ENCODE data around the gene CCR7. TPM values are rescaled to one million over a fixed set of nuclear protein-coding genes. Genes with fewer than 3 reads are reported as not detected.

The CCR7 gene
- total RNA-seq, 2 experiments from 2014 or later = 297 to 302 TPM

- Mint-ChIP-seq H3K4me3 (no peak overlapping the region), H3K4me1 (ENCODE audit: low read depth) (peaks cover 28% of the 10 kb centered on the region), H3K36me3 (ENCODE audit: low read depth) (peaks cover 24% of the 10 kb centered on the region), H3K27me3 (no peaks in the 10 kb centered on the region), H3K9me3 (peaks cover 19% of the 10 kb centered on the region), H3K27ac (no peak overlapping the region)
- no peak for ATAC-seq
- DNase-seq = no peak
- TF ChIP-seq, protein P1, sequence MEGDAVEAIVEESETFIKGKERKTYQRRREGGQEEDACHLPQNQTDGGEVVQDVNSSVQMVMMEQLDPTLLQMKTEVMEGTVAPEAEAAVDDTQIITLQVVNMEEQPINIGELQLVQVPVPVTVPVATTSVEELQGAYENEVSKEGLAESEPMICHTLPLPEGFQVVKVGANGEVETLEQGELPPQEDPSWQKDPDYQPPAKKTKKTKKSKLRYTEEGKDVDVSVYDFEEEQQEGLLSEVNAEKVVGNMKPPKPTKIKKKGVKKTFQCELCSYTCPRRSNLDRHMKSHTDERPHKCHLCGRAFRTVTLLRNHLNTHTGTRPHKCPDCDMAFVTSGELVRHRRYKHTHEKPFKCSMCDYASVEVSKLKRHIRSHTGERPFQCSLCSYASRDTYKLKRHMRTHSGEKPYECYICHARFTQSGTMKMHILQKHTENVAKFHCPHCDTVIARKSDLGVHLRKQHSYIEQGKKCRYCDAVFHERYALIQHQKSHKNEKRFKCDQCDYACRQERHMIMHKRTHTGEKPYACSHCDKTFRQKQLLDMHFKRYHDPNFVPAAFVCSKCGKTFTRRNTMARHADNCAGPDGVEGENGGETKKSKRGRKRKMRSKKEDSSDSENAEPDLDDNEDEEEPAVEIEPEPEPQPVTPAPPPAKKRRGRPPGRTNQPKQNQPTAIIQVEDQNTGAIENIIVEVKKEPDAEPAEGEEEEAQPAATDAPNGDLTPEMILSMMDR (IDR thresholded peaks at IDR 0.05) = no peak
- ChIA-PET CTCF (interaction anchor here (0.8 to 1.6 kb wide), 7 partner anchors 9 to 107 kb away, joined by 3 to 7 read pairs (median 3); partner anchors contain the start of gene TOP2A), POLR2A (interaction anchor here (0.6 kb wide), 1 partner anchor 40 kb away, joined by 3 read pairs; no protein-coding TSS in a partner anchor)
- intact Hi-C loops (cut with micrococcal nuclease) = no loop called here
Observed at GRCh38 chr17:40524243-40524965, 40.9 kb downstream of the CCR7 start.

GRCh38 chr17:40522961-40523310 lies 42.3 kb downstream of the CCR7 start:
- peaks cover 19% of the 10 kb centered on the region for H3K9me3 Mint-ChIP-seq
- H3K4me3 Mint-ChIP-seq = no peak overlapping the region
- intact Hi-C loops (cut with micrococcal nuclease) = no loop called here
- H3K27ac Mint-ChIP-seq = no peak overlapping the region
- peaks cover 26% of the 10 kb centered on the region for H3K36me3 Mint-ChIP-seq (ENCODE audit: low read depth)
- ChIA-PET CTCF (interaction anchor here (0.8 to 0.9 kb wide), 2 partner anchors 10 to 167 kb away, joined by 3 to 4 read pairs; no protein-coding TSS in a partner anchor), POLR2A (interaction anchor here (0.6 kb wide), 1 partner anchor 26 kb away, joined by 3 read pairs; no protein-coding TSS in a partner anchor)
- no peak for DNase-seq
- no peak for ATAC-seq
- no peaks in the 10 kb centered on the region for H3K27me3 Mint-ChIP-seq
- peaks cover 31% of the 10 kb centered on the region for H3K4me1 Mint-ChIP-seq (ENCODE audit: low read depth)
- TF ChIP-seq, protein P1 (IDR thresholded peaks at IDR 0.05) = no peak

- peaks cover 19% of the 10 kb centered on the region for H3K9me3 Mint-ChIP-seq
- no peak for DNase-seq
- H3K4me3 Mint-ChIP-seq = no peak overlapping the region
- POLR2A ChIA-PET = interaction anchor here (0.6 kb wide), 2 partner anchors 26 to 57 kb away, joined by 3 read pairs; no protein-coding TSS in a partner anchor
- ATAC-seq = no peak
- H3K27ac Mint-ChIP-seq = no peak overlapping the region
- H3K36me3 Mint-ChIP-seq (ENCODE audit: low read depth) = peaks cover 28% of the 10 kb centered on the region
- TF ChIP-seq, protein P1 (IDR thresholded peaks at IDR 0.05) = no peak
- intact Hi-C loops (cut with micrococcal nuclease) = no loop called here
- peaks cover 31% of the 10 kb centered on the region for H3K4me1 Mint-ChIP-seq (ENCODE audit: low read depth)
- H3K27me3 Mint-ChIP-seq = no peaks in the 10 kb centered on the region
- CTCF ChIA-PET = no interaction called here
Observed at GRCh38 chr17:40522250-40522960, 42.9 kb downstream of the CCR7 start.

- intact Hi-C loops (cut with micrococcal nuclease) = no loop called here
- ATAC-seq (no peak), DNase-seq (no peak)
- TF ChIP-seq, protein P1 (IDR thresholded peaks at IDR 0.05) = no peak
- Mint-ChIP-seq H3K27ac (no peak overlapping the region), H3K4me3 (no peak overlapping the region), H3K36me3 (ENCODE audit: low read depth) (peaks cover 32% of the 10 kb centered on the region), H3K4me1 (ENCODE audit: low read depth) (peaks cover 44% of the 10 kb centered on the region), H3K9me3 (peaks cover 19% of the 10 kb centered on the region), H3K27me3 (no peaks in the 10 kb centered on the region)
- ChIA-PET POLR2A (interaction anchor here (2.2 kb wide), 1 partner anchor 12 kb away, joined by 9 read pairs; no protein-coding TSS in a partner anchor), CTCF (interaction anchor here (0.6 kb wide), 1 partner anchor 12 kb away, joined by 3 read pairs; no protein-coding TSS in a partner anchor)
Observed at GRCh38 chr17:40520991-40521453, 44.2 kb downstream of the CCR7 start.
